GM21723 (cell line): Measurements from ENCODE around the gene USP17L29.
"Not testable (repeated sequence)": the region's sequence is repeated elsewhere in the genome, so short reads cannot be mapped to it uniquely, and the experiment has no call there.

ENCODE experiments used
- ATAC-seq: cut with Tn5 transposase; IDR thresholded peaks from one replicate; pipeline ENCODE4 v1.9.1; 2021; ENCODE audit warnings: mild to moderate bottlenecking, moderate library complexity; ENCODE audit not compliant: unreplicated experiment

The USP17L29 gene, protein sequence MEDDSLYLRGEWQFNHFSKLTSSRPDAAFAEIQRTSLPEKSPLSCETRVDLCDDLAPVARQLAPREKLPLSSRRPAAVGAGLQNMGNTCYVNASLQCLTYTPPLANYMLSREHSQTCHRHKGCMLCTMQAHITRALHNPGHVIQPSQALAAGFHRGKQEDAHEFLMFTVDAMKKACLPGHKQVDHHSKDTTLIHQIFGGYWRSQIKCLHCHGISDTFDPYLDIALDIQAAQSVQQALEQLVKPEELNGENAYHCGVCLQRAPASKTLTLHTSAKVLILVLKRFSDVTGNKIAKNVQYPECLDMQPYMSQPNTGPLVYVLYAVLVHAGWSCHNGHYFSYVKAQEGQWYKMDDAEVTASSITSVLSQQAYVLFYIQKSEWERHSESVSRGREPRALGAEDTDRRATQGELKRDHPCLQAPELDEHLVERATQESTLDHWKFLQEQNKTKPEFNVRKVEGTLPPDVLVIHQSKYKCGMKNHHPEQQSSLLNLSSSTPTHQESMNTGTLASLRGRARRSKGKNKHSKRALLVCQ

DNA sequence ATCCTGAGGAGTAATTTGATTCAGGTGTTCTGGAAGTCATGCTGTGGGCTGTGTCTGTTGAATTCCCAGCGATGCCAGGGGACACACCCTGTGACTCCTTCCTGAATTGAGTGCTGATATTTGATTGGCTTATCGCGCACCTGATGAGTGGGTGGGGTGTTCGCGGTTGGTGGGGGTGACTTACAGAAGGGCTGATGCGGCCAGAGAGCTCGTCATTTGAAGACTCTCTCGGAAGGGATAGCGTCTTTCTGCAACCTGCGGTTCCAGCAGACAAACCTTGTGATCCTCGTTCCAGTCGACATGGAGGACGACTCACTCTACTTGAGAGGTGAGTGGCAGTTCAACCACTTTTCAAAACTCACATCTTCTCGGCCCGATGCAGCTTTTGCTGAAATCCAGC, at the start of gene USP17L29:
Gene USP17L29, plus strand, starts transcription at position 301 of the 400 bp plus-strand sequence. Its CDS starts 0 bp downstream, at position 301.
- ATAC-seq = not testable (repeated sequence)

DNA sequence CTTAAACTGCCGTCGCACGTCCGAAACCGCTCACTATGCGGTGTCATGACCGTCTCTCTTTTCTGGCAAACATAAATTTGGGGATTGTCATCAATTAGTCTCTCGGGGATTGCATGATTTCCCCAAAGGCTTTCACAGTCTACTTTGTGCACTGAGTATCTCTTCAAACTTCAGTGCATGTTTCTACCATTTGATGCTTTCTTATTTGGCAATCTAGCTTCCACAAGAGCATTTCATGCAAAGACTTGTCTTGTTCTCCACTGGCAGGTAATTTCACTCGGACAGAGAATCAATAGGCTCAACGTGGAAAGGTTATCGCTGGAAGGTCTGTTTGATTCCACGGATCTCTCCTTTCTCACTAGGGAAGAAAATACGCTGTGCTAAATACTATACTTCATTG, 29.2 kb upstream of the USP17L29 start:
- not testable (repeated sequence) for ATAC-seq

DNA sequence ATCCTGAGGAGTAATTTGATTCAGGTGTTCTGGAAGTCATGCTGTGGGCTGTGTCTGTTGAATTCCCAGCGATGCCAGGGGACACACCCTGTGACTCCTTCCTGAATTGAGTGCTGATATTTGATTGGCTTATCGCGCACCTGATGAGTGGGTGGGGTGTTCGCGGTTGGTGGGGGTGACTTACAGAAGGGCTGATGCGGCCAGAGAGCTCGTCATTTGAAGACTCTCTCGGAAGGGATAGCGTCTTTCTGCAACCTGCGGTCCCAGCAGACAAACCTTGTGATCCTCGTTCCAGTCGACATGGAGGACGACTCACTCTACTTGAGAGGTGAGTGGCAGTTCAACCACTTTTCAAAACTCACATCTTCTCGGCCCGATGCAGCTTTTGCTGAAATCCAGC, 28.6 kb upstream of the USP17L29 start, which contains the start of gene USP17L24:
Gene USP17L24, plus strand, starts transcription at position 301 of the 400 bp plus-strand sequence. Its CDS starts 0 bp downstream, at position 301.
- not testable (repeated sequence) for ATAC-seq

DNA sequence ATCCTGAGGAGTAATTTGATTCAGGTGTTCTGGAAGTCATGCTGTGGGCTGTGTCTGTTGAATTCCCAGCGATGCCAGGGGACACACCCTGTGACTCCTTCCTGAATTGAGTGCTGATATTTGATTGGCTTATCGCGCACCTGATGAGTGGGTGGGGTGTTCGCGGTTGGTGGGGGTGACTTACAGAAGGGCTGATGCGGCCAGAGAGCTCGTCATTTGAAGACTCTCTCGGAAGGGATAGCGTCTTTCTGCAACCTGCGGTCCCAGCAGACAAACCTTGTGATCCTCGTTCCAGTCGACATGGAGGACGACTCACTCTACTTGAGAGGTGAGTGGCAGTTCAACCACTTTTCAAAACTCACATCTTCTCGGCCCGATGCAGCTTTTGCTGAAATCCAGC, 23.8 kb upstream of the USP17L29 start, which contains the start of gene USP17L25:
Gene USP17L25, plus strand, starts transcription at position 301 of the 400 bp plus-strand sequence. Its CDS starts 0 bp downstream, at position 301.
- not testable (repeated sequence) for ATAC-seq

DNA sequence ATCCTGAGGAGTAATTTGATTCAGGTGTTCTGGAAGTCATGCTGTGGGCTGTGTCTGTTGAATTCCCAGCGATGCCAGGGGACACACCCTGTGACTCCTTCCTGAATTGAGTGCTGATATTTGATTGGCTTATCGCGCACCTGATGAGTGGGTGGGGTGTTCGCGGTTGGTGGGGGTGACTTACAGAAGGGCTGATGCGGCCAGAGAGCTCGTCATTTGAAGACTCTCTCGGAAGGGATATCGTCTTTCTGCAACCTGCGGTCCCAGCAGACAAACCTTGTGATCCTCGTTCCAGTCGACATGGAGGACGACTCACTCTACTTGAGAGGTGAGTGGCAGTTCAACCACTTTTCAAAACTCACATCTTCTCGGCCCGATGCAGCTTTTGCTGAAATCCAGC, 19.1 kb upstream of the USP17L29 start, which contains the start of gene USP17L26:
Gene USP17L26, plus strand, starts transcription at position 301 of the 400 bp plus-strand sequence. Its CDS starts 0 bp downstream, at position 301.
- not testable (repeated sequence) for ATAC-seq

DNA sequence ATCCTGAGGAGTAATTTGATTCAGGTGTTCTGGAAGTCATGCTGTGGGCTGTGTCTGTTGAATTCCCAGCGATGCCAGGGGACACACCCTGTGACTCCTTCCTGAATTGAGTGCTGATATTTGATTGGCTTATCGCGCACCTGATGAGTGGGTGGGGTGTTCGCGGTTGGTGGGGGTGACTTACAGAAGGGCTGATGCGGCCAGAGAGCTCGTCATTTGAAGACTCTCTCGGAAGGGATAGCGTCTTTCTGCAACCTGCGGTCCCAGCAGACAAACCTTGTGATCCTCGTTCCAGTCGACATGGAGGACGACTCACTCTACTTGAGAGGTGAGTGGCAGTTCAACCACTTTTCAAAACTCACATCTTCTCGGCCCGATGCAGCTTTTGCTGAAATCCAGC, 14.3 kb upstream of the USP17L29 start, which contains the start of gene USP17L5:
Gene USP17L5, plus strand, starts transcription at position 301 of the 400 bp plus-strand sequence. Its CDS starts 0 bp downstream, at position 301.
- not testable (repeated sequence) for ATAC-seq

DNA sequence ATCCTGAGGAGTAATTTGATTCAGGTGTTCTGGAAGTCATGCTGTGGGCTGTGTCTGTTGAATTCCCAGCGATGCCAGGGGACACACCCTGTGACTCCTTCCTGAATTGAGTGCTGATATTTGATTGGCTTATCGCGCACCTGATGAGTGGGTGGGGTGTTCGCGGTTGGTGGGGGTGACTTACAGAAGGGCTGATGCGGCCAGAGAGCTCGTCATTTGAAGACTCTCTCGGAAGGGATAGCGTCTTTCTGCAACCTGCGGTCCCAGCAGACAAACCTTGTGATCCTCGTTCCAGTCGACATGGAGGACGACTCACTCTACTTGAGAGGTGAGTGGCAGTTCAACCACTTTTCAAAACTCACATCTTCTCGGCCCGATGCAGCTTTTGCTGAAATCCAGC, 9.6 kb upstream of the USP17L29 start, which contains the start of gene USP17L27:
Gene USP17L27, plus strand, starts transcription at position 301 of the 400 bp plus-strand sequence. Its CDS starts 0 bp downstream, at position 301.
- not testable (repeated sequence) for ATAC-seq

DNA sequence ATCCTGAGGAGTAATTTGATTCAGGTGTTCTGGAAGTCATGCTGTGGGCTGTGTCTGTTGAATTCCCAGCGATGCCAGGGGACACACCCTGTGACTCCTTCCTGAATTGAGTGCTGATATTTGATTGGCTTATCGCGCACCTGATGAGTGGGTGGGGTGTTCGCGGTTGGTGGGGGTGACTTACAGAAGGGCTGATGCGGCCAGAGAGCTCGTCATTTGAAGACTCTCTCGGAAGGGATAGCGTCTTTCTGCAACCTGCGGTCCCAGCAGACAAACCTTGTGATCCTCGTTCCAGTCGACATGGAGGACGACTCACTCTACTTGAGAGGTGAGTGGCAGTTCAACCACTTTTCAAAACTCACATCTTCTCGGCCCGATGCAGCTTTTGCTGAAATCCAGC, 4.8 kb upstream of the USP17L29 start, which contains the start of gene USP17L28:
Gene USP17L28, plus strand, starts transcription at position 301 of the 400 bp plus-strand sequence. Its CDS starts 0 bp downstream, at position 301.
- ATAC-seq = not testable (repeated sequence)

DNA sequence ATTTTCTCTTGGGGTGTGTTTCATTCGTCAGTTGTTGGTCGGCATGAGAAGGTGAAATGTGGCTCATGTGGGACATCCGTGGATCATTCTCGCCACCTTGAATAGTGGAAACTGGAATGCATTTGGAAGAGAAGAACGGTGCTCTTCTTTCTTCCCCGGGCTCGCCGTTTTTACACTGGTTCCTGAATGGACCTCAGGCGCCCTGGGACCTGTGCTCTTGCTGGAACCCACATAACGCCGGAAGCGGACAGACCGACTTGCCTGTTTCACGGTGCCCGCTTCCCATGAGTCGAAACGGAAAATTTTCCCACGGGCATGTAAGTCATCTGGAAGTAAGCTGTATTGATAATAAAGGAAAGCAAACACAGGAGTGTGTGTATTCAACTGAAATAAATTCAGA, 2.6 kb upstream of the USP17L29 start:
- ATAC-seq = not testable (repeated sequence)

DNA sequence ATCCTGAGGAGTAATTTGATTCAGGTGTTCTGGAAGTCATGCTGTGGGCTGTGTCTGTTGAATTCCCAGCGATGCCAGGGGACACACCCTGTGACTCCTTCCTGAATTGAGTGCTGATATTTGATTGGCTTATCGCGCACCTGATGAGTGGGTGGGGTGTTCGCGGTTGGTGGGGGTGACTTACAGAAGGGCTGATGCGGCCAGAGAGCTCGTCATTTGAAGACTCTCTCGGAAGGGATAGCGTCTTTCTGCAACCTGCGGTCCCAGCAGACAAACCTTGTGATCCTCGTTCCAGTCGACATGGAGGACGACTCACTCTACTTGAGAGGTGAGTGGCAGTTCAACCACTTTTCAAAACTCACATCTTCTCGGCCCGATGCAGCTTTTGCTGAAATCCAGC, 9.4 kb downstream of the USP17L29 start, which contains the start of gene USP17L30:
Gene USP17L30, plus strand, starts transcription at position 301 of the 400 bp plus-strand sequence. Its CDS starts 0 bp downstream, at position 301.
- ATAC-seq = not testable (repeated sequence)

DNA sequence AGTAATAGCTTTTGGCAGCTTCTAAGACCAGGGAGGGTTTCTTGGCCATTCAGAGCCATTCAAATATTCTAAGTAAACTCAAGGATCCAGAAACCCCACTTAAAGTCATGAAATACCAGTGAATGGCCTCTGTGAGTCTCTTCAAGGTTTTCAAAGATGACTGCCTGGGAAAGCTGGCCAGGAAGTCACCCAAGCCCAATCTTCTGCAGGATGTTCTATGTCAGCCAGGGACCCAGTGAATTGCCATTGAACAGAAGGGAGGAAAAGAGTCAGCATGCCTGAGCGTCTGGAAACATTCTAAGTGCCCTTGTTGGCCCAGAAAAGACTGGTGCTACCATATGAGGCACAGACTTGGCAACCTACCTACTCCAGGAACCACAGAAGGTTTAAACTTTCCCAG, 26.4 kb downstream of the USP17L29 start:
- ATAC-seq = not testable (repeated sequence)

DNA sequence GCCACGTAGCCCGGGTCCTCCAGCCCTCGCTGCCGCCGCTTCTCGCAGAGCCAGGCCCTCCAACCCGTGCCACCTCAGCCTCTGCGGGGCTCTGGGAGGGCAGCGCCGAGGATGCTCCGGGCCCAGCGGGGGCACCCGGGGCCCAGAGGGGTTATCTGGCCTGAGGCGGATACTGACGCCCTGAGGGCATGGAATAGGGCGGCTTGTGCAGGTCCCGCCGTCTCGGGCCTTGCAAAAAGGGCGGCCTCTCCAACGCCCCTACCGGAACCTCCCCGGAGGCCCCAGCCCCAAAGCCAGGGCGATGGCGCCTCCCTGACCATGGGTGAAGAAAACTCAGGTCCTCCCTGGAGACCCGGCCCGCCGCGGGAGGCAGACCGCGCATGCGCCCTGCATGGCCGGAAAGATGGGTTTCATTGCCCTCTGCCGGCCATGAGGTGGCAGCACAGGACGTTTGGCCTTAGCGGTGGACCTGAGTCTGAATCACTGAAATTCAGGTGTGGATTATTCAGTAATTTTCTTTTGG, 27.6 kb downstream of the USP17L29 start:
- ATAC-seq = peak; percentile 49

DNA sequence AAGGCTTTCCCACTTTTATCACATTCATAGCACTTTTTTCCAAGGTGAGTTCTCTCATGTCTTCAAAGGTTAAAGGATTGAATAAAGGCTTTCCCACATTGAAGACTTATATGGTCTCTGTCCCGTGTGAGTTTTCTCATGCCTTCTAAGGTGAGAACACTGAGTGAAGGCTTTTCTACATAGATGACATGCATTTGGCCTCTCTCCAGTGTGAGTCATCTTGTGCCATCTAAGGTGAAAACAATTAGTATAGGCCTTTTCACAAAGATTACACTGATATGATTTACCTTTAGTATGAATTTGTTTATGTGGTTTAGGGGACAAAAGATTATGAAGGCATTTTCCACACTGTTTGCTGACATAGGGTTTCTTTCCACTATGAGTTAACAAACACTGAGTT, 30.7 kb downstream of the USP17L29 start:
- ATAC-seq = no peak

DNA sequence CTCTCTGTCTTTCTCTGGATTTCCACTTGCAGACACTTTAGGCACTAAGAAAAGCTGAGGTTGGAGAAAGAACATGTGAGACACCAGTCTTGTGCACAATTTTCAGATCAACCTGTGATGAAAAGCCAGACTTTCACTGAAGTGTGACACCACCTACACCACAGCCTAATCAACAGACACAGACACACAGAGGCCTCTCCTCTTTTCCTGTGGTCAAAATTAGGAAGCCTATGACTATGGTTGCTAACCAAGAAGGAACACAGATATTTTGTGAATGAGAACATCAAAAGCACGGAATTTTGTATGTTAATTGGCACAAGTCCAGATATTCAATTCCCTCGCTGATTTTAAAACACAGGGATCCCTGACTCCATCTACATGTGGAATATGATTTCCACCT, 35.6 kb downstream of the USP17L29 start:
- not testable (repeated sequence) for ATAC-seq
